CD4-positive, alpha-beta T cell (primary cell): ENCODE measurements around the gene CHRM4. TPM values are rescaled to one million over a fixed set of nuclear protein-coding genes. Genes with fewer than 3 reads are reported as not detected.

Experiments used
- ATAC-seq: fragments of 200-7000 bp; cut with Tn5 transposase; one replicate; pipeline ENCODE4 v1.10.0; 2022; ENCODE audit warnings: mild to moderate bottlenecking; ENCODE audit not compliant: poor library complexity
- CTCF ChIA-PET: fragments of 350-600 bp; sonication (Branson Sonifier 250); formaldehyde crosslinking; loops from one replicate; lab custom pipeline; 2021; ENCODE audit warnings: antibody characterized with exemption, inconsistent platforms; lab: Charles Lee
- POLR2A ChIA-PET: fragments of 350-600 bp; sonication (Branson Sonifier 250); formaldehyde crosslinking; loops from one replicate; lab custom pipeline; 2021; ENCODE audit warnings: antibody characterized with exemption, inconsistent platforms; lab: Charles Lee
- DNase-seq, 14 experiments: peaks; one replicate each; pipeline ENCODE4 v3.0.0-alpha.2; 2013 to 2020; ENCODE audit warnings: mixed read lengths in 2 of 14
- H3K27ac ChIP-seq, 2 donors: one replicate each; pipeline versions ENCODE4 v1.5.1 to v1.7.0; 2013; ENCODE audit warnings: low read length in 2 of 2, low read depth in 1 of 2, mild to moderate bottlenecking in 1 of 2
- H3K27me3 ChIP-seq, 2 experiments: 1 replicate in 1 of 2; 2 replicates in 1 of 2; pipeline versions ENCODE4 v1.6.1 to v1.7.0; 2013; ENCODE audit warnings: low read length in 2 of 2, control low read depth in 1 of 2, mild to moderate bottlenecking in 1 of 2, moderate library complexity in 1 of 2; ENCODE audit not compliant: insufficient read depth in 2 of 2, control insufficient read depth in 1 of 2
- H3K36me3 ChIP-seq: one replicate; pipeline ENCODE4 v1.6.1; 2013; ENCODE audit warnings: low read length, control low read depth; ENCODE audit not compliant: insufficient read depth
- H3K4me1 ChIP-seq: one replicate; pipeline ENCODE4 v1.6.1; 2013; ENCODE audit warnings: low read length, control low read depth; ENCODE audit not compliant: insufficient read depth
- H3K4me3 ChIP-seq: one replicate; pipeline ENCODE4 v1.5.1; 2013; ENCODE audit warnings: mild to moderate bottlenecking, low read length, moderate library complexity
- H3K9me3 ChIP-seq, 2 experiments: 1 replicate in 1 of 2; 2 replicates in 1 of 2; pipeline versions ENCODE4 v1.6.1 to v1.7.0; 2013; ENCODE audit warnings: low read length in 2 of 2, mild to moderate bottlenecking in 2 of 2, control low read depth in 1 of 2, moderate library complexity in 1 of 2; ENCODE audit not compliant: control insufficient read depth in 1 of 2, insufficient read depth in 1 of 2
- H3K27ac Mint-ChIP-seq: one replicate; pipeline ENCODE4 v1.8.0; 2020; ENCODE audit warnings: mixed read lengths
- H3K27me3 Mint-ChIP-seq: one replicate; pipeline ENCODE4 v1.8.0; 2021; ENCODE audit warnings: mixed read lengths
- H3K36me3 Mint-ChIP-seq: one replicate; pipeline ENCODE4 v1.8.0; 2021; ENCODE audit warnings: low read depth, mixed read lengths
- H3K4me1 Mint-ChIP-seq: one replicate; pipeline ENCODE4 v1.8.0; 2021; ENCODE audit warnings: low read depth, mixed read lengths
- H3K4me3 Mint-ChIP-seq: one replicate; pipeline ENCODE4 v1.8.0; 2020; ENCODE audit warnings: mild to moderate bottlenecking, mixed read lengths
- H3K9me3 Mint-ChIP-seq: one replicate; pipeline ENCODE4 v1.8.0; 2020; ENCODE audit warnings: mixed read lengths
- intact Hi-C, 2 experiments: fragments of 100-400 bp; cut with DNase I in 1 of 2; cut with micrococcal nuclease in 1 of 2; formaldehyde crosslinking; loops; one replicate each; pipeline versions ENCODE4 v1.15.1 to v1.9.0; 2023 to 2025; cut with DNase I, micrococcal nuclease
- microRNA-seq: library from miRNA; unstranded; fragments of <30 nt; microRNA quantifications from one replicate; pipeline ENCODE4 v1.2.0, GENCODE V29; 2021; ENCODE audit warnings: borderline microRNAs expressed, borderline replicate concordance
- total RNA-seq, 174 experiments: library from RNA in 2 of 174; stranded (reverse) in 2 of 174; gene quantifications; one replicate each; pipeline ENCODE4 v1.2.3 and lab custom pipeline; 2021 to 2026
- TF ChIP-seq, protein P1 (sequence below): fragments of 200-600 bp; IDR thresholded peaks from one replicate; pipeline ENCODE4 v1.8.0; 2022; ENCODE audit warnings: antibody characterized with exemption, mild to moderate bottlenecking

CHRM4 gene
- total RNA-seq, 2 experiments from 2014 or later: 3.2 to 3.7 TPM

DNA sequence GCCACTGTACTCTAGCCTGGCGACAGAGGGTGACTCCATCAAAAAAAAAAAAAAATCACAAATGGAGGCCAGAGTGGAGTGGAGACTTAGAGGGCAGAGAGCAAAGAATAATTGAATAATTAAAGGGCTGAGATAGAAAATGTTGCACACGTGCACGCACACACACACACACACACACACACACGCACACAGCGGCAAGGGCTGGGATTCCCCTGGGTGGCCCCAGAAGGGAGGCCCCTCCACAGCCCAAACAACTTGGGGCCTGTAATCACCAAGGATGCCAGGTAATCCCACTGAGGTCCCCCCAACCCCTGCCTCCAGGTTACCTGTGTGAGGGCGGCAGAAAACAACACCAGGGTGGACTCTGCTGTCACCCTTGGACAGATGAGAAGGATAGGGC, 56.3 kb downstream of the CHRM4 start:
- TF ChIP-seq, protein P1, sequence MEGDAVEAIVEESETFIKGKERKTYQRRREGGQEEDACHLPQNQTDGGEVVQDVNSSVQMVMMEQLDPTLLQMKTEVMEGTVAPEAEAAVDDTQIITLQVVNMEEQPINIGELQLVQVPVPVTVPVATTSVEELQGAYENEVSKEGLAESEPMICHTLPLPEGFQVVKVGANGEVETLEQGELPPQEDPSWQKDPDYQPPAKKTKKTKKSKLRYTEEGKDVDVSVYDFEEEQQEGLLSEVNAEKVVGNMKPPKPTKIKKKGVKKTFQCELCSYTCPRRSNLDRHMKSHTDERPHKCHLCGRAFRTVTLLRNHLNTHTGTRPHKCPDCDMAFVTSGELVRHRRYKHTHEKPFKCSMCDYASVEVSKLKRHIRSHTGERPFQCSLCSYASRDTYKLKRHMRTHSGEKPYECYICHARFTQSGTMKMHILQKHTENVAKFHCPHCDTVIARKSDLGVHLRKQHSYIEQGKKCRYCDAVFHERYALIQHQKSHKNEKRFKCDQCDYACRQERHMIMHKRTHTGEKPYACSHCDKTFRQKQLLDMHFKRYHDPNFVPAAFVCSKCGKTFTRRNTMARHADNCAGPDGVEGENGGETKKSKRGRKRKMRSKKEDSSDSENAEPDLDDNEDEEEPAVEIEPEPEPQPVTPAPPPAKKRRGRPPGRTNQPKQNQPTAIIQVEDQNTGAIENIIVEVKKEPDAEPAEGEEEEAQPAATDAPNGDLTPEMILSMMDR: no peak
- Histone ChIP-seq H3K27me3 (peaks cover 0 to 5% of the 10 kb centered on the region in 2 experiments), H3K36me3 (no peaks in the 10 kb centered on the region), H3K27ac (no peak overlapping the region), H3K4me1 (peaks cover 93% of the 10 kb centered on the region), H3K9me3 (no peaks in the 10 kb centered on the region), H3K4me3 (no peak overlapping the region)
- Mint-ChIP-seq H3K9me3 (no peaks in the 10 kb centered on the region), H3K27me3 (no peaks in the 10 kb centered on the region), H3K4me3 (peak overlapping the region; percentile 96), H3K27ac (peak overlapping the region; percentile 91), H3K4me1 (peaks cover 86% of the 10 kb centered on the region), H3K36me3 (peaks cover 13% of the 10 kb centered on the region)
- ChIA-PET POLR2A (interaction anchor here (8.6 kb wide), 1 partner anchor 13 kb away, joined by 266 read pairs; the partner anchor contains the start of gene DGKZ), CTCF (no interaction called here)
- no peak for ATAC-seq
- no peak for DNase-seq
- intact Hi-C loops: no loop called here

DNA sequence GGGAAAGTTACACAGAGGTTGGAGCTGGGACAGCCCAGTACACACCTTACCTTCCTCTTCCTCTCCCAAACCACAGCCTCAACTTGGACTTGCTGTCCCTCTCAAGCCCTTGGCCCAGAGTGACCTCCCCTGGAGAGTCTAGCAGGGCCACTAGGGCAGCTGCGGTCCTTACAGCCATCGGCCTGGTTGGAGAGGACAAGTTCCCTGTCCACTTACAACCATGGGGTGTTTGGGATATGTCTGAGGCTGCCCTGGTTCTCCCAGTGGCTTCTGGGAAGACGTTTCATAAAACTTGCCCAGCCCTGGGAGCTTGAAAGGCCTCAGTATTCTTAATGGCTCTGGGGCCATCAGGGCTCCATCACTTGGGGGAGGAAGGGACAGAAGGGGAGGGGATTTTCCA, 57.4 kb downstream of the CHRM4 start:
- H3K4me3 ChIP-seq: peak overlapping the region; percentile 71
- peaks cover 93% of the 10 kb centered on the region for H3K4me1 ChIP-seq
- DNase-seq: no peak
- H3K27ac ChIP-seq: peak overlapping the region in 1 of 2 donors; percentile 51
- H3K9me3 ChIP-seq: no peaks in the 10 kb centered on the region
- POLR2A ChIA-PET: interaction anchor here (0.6 to 8.6 kb wide), 3 partner anchors 14 to 59 kb away, joined by 3 to 266 read pairs (median 3); partner anchors contain the start of gene DGKZ
- Mint-ChIP-seq H3K36me3 (peaks cover 13% of the 10 kb centered on the region), H3K27me3 (no peaks in the 10 kb centered on the region), H3K4me1 (peaks cover 88% of the 10 kb centered on the region), H3K9me3 (no peaks in the 10 kb centered on the region), H3K4me3 (peak overlapping the region; percentile 96), H3K27ac (peak overlapping the region; percentile 91)
- CTCF ChIA-PET: interaction anchor here (0.6 to 3.3 kb wide), 3 partner anchors 13 to 26 kb away, joined by 6 to 24 read pairs (median 17); partner anchors contain the start of gene DGKZ
- TF ChIP-seq, protein P1: no peak
- no peak for ATAC-seq
- H3K27me3 ChIP-seq: peaks cover 0 to 5% of the 10 kb centered on the region in 2 experiments
- no peaks in the 10 kb centered on the region for H3K36me3 ChIP-seq
- intact Hi-C loops: loop anchor here in 1 of 2 experiments (5.0 kb wide), 1 partner anchor 37 kb away; no protein-coding TSS in a partner anchor

Small RNA genes lying within 50 kb of the gene (microRNA-seq; reads per million reads assigned to microRNA genes)
- 0.61 reads per million for gene MIR4688

Other genes starting within 250 kb of the CHRM4 start
- not detected for gene CREB3L1, start 114.1 kb downstream of the CHRM4 start, total RNA-seq
- 100 to 1,000 TPM; 159 to 166 TPM for gene DGKZ, start 44.3 kb downstream of the CHRM4 start, total RNA-seq
- gene MDK, start 10.1 kb downstream of the CHRM4 start, total RNA-seq: 1 to 10 TPM; 5.5 to 6.5 TPM
- 10 to 100 TPM; 29.4 to 31.9 TPM for gene AMBRA1, start 202.2 kb upstream of the CHRM4 start, total RNA-seq
- 10 to 100 TPM; 18.2 to 18.7 TPM for gene HARBI1, start 225.5 kb upstream of the CHRM4 start, total RNA-seq
- 100 to 1,000 TPM in 1 of 2 experiments, 10 to 100 TPM in 1; 95.7 to 102 TPM for gene ATG13, start 225.8 kb upstream of the CHRM4 start, total RNA-seq